ENCODE measurements around the gene IBA57.
"Not testable (repeated sequence)": the region's sequence is repeated elsewhere in the genome, so short reads cannot be mapped to it uniquely, and the experiment has no call there.

IBA57 gene

GRCh38 chr1:228213917-228214808, 48.6 kb downstream of the IBA57 start:
- no peak for DNase-seq

GRCh38 chr1:228214921-228215662, 49.5 kb downstream of the IBA57 start:
- DNase-seq: no peak

- no peak for DNase-seq
Measured at GRCh38 chr1:228215663-228216116, 50.1 kb downstream of the IBA57 start.

GRCh38 chr1:228216371-228217320, 51.0 kb downstream of the IBA57 start:
- no peak for DNase-seq

GRCh38 chr1:228217551-228218344, 52.1 kb downstream of the IBA57 start:
- no peak for DNase-seq

- DNase-seq: no peak
Measured at GRCh38 chr1:228218513-228219244, 53.1 kb downstream of the IBA57 start.

- DNase-seq: no peak
Measured at GRCh38 chr1:228219245-228219961, 53.8 kb downstream of the IBA57 start.

GRCh38 chr1:228219962-228220780, 54.6 kb downstream of the IBA57 start:
- DNase-seq: no peak

- not testable (repeated sequence) for DNase-seq
Measured at GRCh38 chr1:228221097-228221496, 55.5 kb downstream of the IBA57 start.

GRCh38 chr1:228222548-228222947, 56.9 kb downstream of the IBA57 start:
- DNase-seq: no peak

- no peak for DNase-seq
Measured at GRCh38 chr1:228224198-228225164, 58.9 kb downstream of the IBA57 start.

- no peak for DNase-seq
Measured at GRCh38 chr1:228225165-228225710, 59.6 kb downstream of the IBA57 start.

- no peak for DNase-seq
Measured at GRCh38 chr1:228225740-228226139, 60.1 kb downstream of the IBA57 start.

- no peak for DNase-seq
Measured at GRCh38 chr1:228226141-228226874, 60.7 kb downstream of the IBA57 start.

- no peak for DNase-seq
Measured at GRCh38 chr1:228226956-228227791, 61.6 kb downstream of the IBA57 start.

- not testable (repeated sequence) for DNase-seq
Measured at GRCh38 chr1:228228147-228228546, 62.5 kb downstream of the IBA57 start.

Measured in T-helper 1 cell (primary cell).